ENCODE results near the gene TRAP1. TPM values are rescaled to one million over a fixed set of nuclear protein-coding genes. Genes with fewer than 3 reads are reported as not detected.

Gene TRAP1
- total RNA-seq, 1 experiment from 2014 or later: 232 TPM

GRCh38 chr16:3740934-3741333 is 23.6 kb upstream of the TRAP1 start:
- no peaks in the 10 kb centered on the region for H3K4me1 Mint-ChIP-seq (ENCODE audit: low read depth, unreplicated experiment)
- no peak for DNase-seq
- BruUV-seq (replicated peaks): no TSS peak
- no peaks in the 10 kb centered on the region for H3K9me3 Mint-ChIP-seq (ENCODE audit: low read depth, unreplicated experiment)
- no peak for TF ChIP-seq CTCF (IDR thresholded peaks at IDR 0.05; ENCODE audit: unreplicated experiment)
- H3K27me3 Mint-ChIP-seq (ENCODE audit: unreplicated experiment): no peaks in the 10 kb centered on the region
- no peak overlapping the region for H3K4me3 Mint-ChIP-seq (ENCODE audit: low read depth, unreplicated experiment)
- CTCF ChIA-PET: no interaction called here
- intact Hi-C loops (cut with micrococcal nuclease; ENCODE audit: unreplicated experiment): no loop called here
- H3K36me3 Mint-ChIP-seq (ENCODE audit: insufficient read depth, unreplicated experiment): peaks cover 81% of the 10 kb centered on the region
- no peak overlapping the region for H3K27ac Mint-ChIP-seq (ENCODE audit: unreplicated experiment)

- CTCF ChIA-PET: no interaction called here
Observed at GRCh38 chr16:3740186-3740585, 22.9 kb upstream of the TRAP1 start.

GRCh38 chr16:3739636-3740035 is 22.3 kb upstream of the TRAP1 start:
- CTCF ChIA-PET: no interaction called here
- BruUV-seq (replicated peaks): no TSS peak

More at GRCh38 chr16:3740186-3740585, 22.9 kb upstream of the TRAP1 start:
- Mint-ChIP-seq H3K27ac (ENCODE audit: unreplicated experiment) (no peak overlapping the region), H3K9me3 (ENCODE audit: low read depth, unreplicated experiment) (no peaks in the 10 kb centered on the region), H3K4me1 (ENCODE audit: low read depth, unreplicated experiment) (no peaks in the 10 kb centered on the region), H3K27me3 (ENCODE audit: unreplicated experiment) (no peaks in the 10 kb centered on the region), H3K4me3 (ENCODE audit: low read depth, unreplicated experiment) (no peak overlapping the region), H3K36me3 (ENCODE audit: insufficient read depth, unreplicated experiment) (peaks cover 81% of the 10 kb centered on the region)
- BruUV-seq (replicated peaks): no TSS peak
- no peak for TF ChIP-seq CTCF (IDR thresholded peaks at IDR 0.05; ENCODE audit: unreplicated experiment)
- intact Hi-C loops (cut with micrococcal nuclease; ENCODE audit: unreplicated experiment): no loop called here
- no peak for DNase-seq

GRCh38 chr16:3738541-3738940 is 21.2 kb upstream of the TRAP1 start:
- Mint-ChIP-seq H3K9me3 (ENCODE audit: low read depth, unreplicated experiment) (no peaks in the 10 kb centered on the region), H3K4me1 (ENCODE audit: low read depth, unreplicated experiment) (no peaks in the 10 kb centered on the region), H3K27ac (ENCODE audit: unreplicated experiment) (no peak overlapping the region), H3K4me3 (ENCODE audit: low read depth, unreplicated experiment) (no peak overlapping the region), H3K27me3 (ENCODE audit: unreplicated experiment) (no peaks in the 10 kb centered on the region), H3K36me3 (ENCODE audit: insufficient read depth, unreplicated experiment) (peaks cover 68% of the 10 kb centered on the region)
- intact Hi-C loops (cut with micrococcal nuclease; ENCODE audit: unreplicated experiment): no loop called here
- no TSS peak for BruUV-seq (replicated peaks)
- no peak for TF ChIP-seq CTCF (IDR thresholded peaks at IDR 0.05; ENCODE audit: unreplicated experiment)
- no peak for DNase-seq
- CTCF ChIA-PET: interaction anchor here (0.6 to 1.0 kb wide), 2 partner anchors 14 to 468 kb away, joined by 3 to 5 read pairs; no protein-coding TSS in a partner anchor

More at GRCh38 chr16:3739636-3740035, 22.3 kb upstream of the TRAP1 start:
- intact Hi-C loops (cut with micrococcal nuclease; ENCODE audit: unreplicated experiment): no loop called here
- no peak for TF ChIP-seq CTCF (IDR thresholded peaks at IDR 0.05; ENCODE audit: unreplicated experiment)
- Mint-ChIP-seq H3K4me1 (ENCODE audit: low read depth, unreplicated experiment) (no peaks in the 10 kb centered on the region), H3K27ac (ENCODE audit: unreplicated experiment) (no peak overlapping the region), H3K27me3 (ENCODE audit: unreplicated experiment) (no peaks in the 10 kb centered on the region), H3K36me3 (ENCODE audit: insufficient read depth, unreplicated experiment) (peaks cover 75% of the 10 kb centered on the region), H3K9me3 (ENCODE audit: low read depth, unreplicated experiment) (no peaks in the 10 kb centered on the region), H3K4me3 (ENCODE audit: low read depth, unreplicated experiment) (no peak overlapping the region)
- DNase-seq: no peak

Measured in Calu3 (cell line).